ENCODE measurements around the gene TMEM238.

- no peak for TF ChIP-seq POLR2AphosphoS5 (IDR thresholded peaks at IDR 0.05)
- no peak for TF ChIP-seq EZH2 (IDR thresholded peaks at IDR 0.05; ENCODE audit: borderline replicate concordance, insufficient read depth, low read length, poor library complexity, severe bottlenecking)
- TF ChIP-seq CTCF (IDR thresholded peaks at IDR 0.05; ENCODE audit: poor library complexity, severe bottlenecking): no peak
- no peak for TF ChIP-seq EP300 (conservative IDR thresholded peaks at IDR 0.05; ENCODE audit: poor library complexity, severe bottlenecking)
- TF ChIP-seq REST (IDR thresholded peaks at IDR 0.05; ENCODE audit: borderline replicate concordance): no peak
- TF ChIP-seq RAD21 (conservative IDR thresholded peaks at IDR 0.05): no peak
These were observed 28.8 kb downstream of the TMEM238 start for GRCh38 chr19:55355213-55355821.

All from neural cell (in vitro differentiated cells).